CD4-positive, alpha-beta T cell (primary cell): ENCODE data around the gene FMO1. TPM values are rescaled to one million over a fixed set of nuclear protein-coding genes. Genes with fewer than 3 reads are reported as not detected.

Experiments used
- ATAC-seq: fragments of 200-7000 bp; cut with Tn5 transposase; one replicate; pipeline ENCODE4 v1.10.0; 2022; ENCODE audit warnings: mild to moderate bottlenecking; ENCODE audit not compliant: poor library complexity
- CTCF ChIA-PET: fragments of 350-600 bp; sonication (Branson Sonifier 250); formaldehyde crosslinking; loops from one replicate; lab custom pipeline; 2021; ENCODE audit warnings: antibody characterized with exemption, inconsistent platforms; lab: Charles Lee
- POLR2A ChIA-PET: fragments of 350-600 bp; sonication (Branson Sonifier 250); formaldehyde crosslinking; loops from one replicate; lab custom pipeline; 2021; ENCODE audit warnings: antibody characterized with exemption, inconsistent platforms; lab: Charles Lee
- DNase-seq, 14 experiments: peaks; one replicate each; pipeline ENCODE4 v3.0.0-alpha.2; 2013 to 2020; ENCODE audit warnings: mixed read lengths in 2 of 14
- H3K27ac ChIP-seq, 2 donors: one replicate each; pipeline versions ENCODE4 v1.5.1 to v1.7.0; 2013; ENCODE audit warnings: low read length in 2 of 2, low read depth in 1 of 2, mild to moderate bottlenecking in 1 of 2
- H3K27me3 ChIP-seq, 2 experiments: 1 replicate in 1 of 2; 2 replicates in 1 of 2; pipeline versions ENCODE4 v1.6.1 to v1.7.0; 2013; ENCODE audit warnings: low read length in 2 of 2, control low read depth in 1 of 2, mild to moderate bottlenecking in 1 of 2, moderate library complexity in 1 of 2; ENCODE audit not compliant: insufficient read depth in 2 of 2, control insufficient read depth in 1 of 2
- H3K36me3 ChIP-seq: one replicate; pipeline ENCODE4 v1.6.1; 2013; ENCODE audit warnings: low read length, control low read depth; ENCODE audit not compliant: insufficient read depth
- H3K4me1 ChIP-seq: one replicate; pipeline ENCODE4 v1.6.1; 2013; ENCODE audit warnings: low read length, control low read depth; ENCODE audit not compliant: insufficient read depth
- H3K4me3 ChIP-seq: one replicate; pipeline ENCODE4 v1.5.1; 2013; ENCODE audit warnings: mild to moderate bottlenecking, low read length, moderate library complexity
- H3K9me3 ChIP-seq, 2 experiments: 1 replicate in 1 of 2; 2 replicates in 1 of 2; pipeline versions ENCODE4 v1.6.1 to v1.7.0; 2013; ENCODE audit warnings: low read length in 2 of 2, mild to moderate bottlenecking in 2 of 2, control low read depth in 1 of 2, moderate library complexity in 1 of 2; ENCODE audit not compliant: control insufficient read depth in 1 of 2, insufficient read depth in 1 of 2
- H3K27ac Mint-ChIP-seq: one replicate; pipeline ENCODE4 v1.8.0; 2020; ENCODE audit warnings: mixed read lengths
- H3K27me3 Mint-ChIP-seq: one replicate; pipeline ENCODE4 v1.8.0; 2021; ENCODE audit warnings: mixed read lengths
- H3K36me3 Mint-ChIP-seq: one replicate; pipeline ENCODE4 v1.8.0; 2021; ENCODE audit warnings: low read depth, mixed read lengths
- H3K4me1 Mint-ChIP-seq: one replicate; pipeline ENCODE4 v1.8.0; 2021; ENCODE audit warnings: low read depth, mixed read lengths
- H3K4me3 Mint-ChIP-seq: one replicate; pipeline ENCODE4 v1.8.0; 2020; ENCODE audit warnings: mild to moderate bottlenecking, mixed read lengths
- H3K9me3 Mint-ChIP-seq: one replicate; pipeline ENCODE4 v1.8.0; 2020; ENCODE audit warnings: mixed read lengths
- intact Hi-C, 2 experiments: fragments of 100-400 bp; cut with DNase I in 1 of 2; cut with micrococcal nuclease in 1 of 2; formaldehyde crosslinking; loops; one replicate each; pipeline versions ENCODE4 v1.15.1 to v1.9.0; 2023 to 2025; cut with DNase I, micrococcal nuclease
- polyA plus RNA-seq, 2 donors: library from polyadenylated mRNA; unstranded; fragments of 120-200 nt; gene quantifications; one replicate each; pipeline ENCODE4 v1.2.1, GENCODE V29; 2013
- total RNA-seq, 174 experiments: library from RNA in 2 of 174; stranded (reverse) in 2 of 174; gene quantifications; one replicate each; pipeline ENCODE4 v1.2.3 and lab custom pipeline; 2021 to 2026
- TF ChIP-seq, protein P1 (sequence below): fragments of 200-600 bp; IDR thresholded peaks from one replicate; pipeline ENCODE4 v1.8.0; 2022; ENCODE audit warnings: antibody characterized with exemption, mild to moderate bottlenecking

FMO1 gene, protein sequence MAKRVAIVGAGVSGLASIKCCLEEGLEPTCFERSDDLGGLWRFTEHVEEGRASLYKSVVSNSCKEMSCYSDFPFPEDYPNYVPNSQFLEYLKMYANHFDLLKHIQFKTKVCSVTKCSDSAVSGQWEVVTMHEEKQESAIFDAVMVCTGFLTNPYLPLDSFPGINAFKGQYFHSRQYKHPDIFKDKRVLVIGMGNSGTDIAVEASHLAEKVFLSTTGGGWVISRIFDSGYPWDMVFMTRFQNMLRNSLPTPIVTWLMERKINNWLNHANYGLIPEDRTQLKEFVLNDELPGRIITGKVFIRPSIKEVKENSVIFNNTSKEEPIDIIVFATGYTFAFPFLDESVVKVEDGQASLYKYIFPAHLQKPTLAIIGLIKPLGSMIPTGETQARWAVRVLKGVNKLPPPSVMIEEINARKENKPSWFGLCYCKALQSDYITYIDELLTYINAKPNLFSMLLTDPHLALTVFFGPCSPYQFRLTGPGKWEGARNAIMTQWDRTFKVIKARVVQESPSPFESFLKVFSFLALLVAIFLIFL
- not detected for total RNA-seq
- not detected for polyA plus RNA-seq (2013, experiment 1 of 2)
- 0.24 TPM for polyA plus RNA-seq (2013, experiment 2 of 2)
- total RNA-seq (lab: John Stamatoyannopoulos, UW), result 0 to 0.06 (median 0) reads per million in 172 experiments

GRCh38 chr1:171248302-171248701 lies at the start of gene FMO1:
TSS of gene FMO1 (plus strand) at chr1:171248494. CDS start at chr1:171258088, 9,594 bp downstream.
- TF ChIP-seq, protein P1, sequence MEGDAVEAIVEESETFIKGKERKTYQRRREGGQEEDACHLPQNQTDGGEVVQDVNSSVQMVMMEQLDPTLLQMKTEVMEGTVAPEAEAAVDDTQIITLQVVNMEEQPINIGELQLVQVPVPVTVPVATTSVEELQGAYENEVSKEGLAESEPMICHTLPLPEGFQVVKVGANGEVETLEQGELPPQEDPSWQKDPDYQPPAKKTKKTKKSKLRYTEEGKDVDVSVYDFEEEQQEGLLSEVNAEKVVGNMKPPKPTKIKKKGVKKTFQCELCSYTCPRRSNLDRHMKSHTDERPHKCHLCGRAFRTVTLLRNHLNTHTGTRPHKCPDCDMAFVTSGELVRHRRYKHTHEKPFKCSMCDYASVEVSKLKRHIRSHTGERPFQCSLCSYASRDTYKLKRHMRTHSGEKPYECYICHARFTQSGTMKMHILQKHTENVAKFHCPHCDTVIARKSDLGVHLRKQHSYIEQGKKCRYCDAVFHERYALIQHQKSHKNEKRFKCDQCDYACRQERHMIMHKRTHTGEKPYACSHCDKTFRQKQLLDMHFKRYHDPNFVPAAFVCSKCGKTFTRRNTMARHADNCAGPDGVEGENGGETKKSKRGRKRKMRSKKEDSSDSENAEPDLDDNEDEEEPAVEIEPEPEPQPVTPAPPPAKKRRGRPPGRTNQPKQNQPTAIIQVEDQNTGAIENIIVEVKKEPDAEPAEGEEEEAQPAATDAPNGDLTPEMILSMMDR, result no peak
- Mint-ChIP-seq H3K27me3 (peaks cover 71% of the 10 kb centered on the region), H3K4me3 (no peak within 1 kb of the TSS), H3K4me1 (peaks cover 15% of the 10 kb centered on the region), H3K27ac (no peak within 1 kb of the TSS), H3K36me3 (no peaks in the 10 kb centered on the region), H3K9me3 (no peaks in the 10 kb centered on the region)
- Histone ChIP-seq H3K27ac (no peak within 1 kb of the TSS), H3K4me1 (peaks cover 12% of the 10 kb centered on the region), H3K4me3 (no peak within 1 kb of the TSS), H3K9me3 (no peaks in the 10 kb centered on the region), H3K36me3 (no peaks in the 10 kb centered on the region), H3K27me3 (peaks cover 18 to 23% of the 10 kb centered on the region in 2 experiments)
- ChIA-PET CTCF (interaction anchor here (1.0 kb wide), 1 partner anchor 65 kb away, joined by 3 read pairs; the partner anchor contains the start of gene FMO4), POLR2A (interaction anchor here (0.6 kb wide), 1 partner anchor 65 kb away, joined by 3 read pairs; the partner anchor contains the start of gene FMO4)
- DNase-seq (no peak), ATAC-seq (no peak)
- intact Hi-C loops, result no loop called here

DNA sequence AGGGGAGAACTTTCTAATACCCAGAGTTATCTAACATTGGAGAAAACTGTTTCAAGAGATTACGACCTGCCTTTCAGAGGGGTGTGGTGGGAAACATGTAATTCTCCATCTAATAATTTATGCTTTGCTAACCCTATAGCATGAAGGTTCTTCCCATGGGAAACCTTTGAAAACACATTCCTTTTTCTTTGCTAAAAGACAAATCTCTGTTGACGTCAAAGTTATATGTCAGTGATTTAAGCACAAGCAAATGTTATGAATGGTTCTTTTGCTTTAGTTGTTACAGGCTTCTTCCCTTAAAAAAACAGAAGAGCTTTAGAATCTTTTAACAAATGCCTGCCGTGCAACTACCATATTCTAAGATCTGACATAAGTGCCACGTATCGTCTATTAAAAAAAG lies 44.0 kb upstream of the FMO1 start:
- H3K4me1 Mint-ChIP-seq, result no peaks in the 10 kb centered on the region
- no peak for ATAC-seq
- H3K9me3 ChIP-seq, result no peaks in the 10 kb centered on the region
- H3K27ac Mint-ChIP-seq, result no peak overlapping the region
- H3K27ac ChIP-seq, result no peak overlapping the region
- no peak overlapping the region for H3K4me3 Mint-ChIP-seq
- ChIA-PET CTCF (no interaction called here), POLR2A (no interaction called here)
- peaks cover 2 to 6% of the 10 kb centered on the region in 2 experiments for H3K27me3 ChIP-seq
- H3K9me3 Mint-ChIP-seq, result no peaks in the 10 kb centered on the region
- no peak overlapping the region for H3K4me3 ChIP-seq
- no peaks in the 10 kb centered on the region for H3K4me1 ChIP-seq
- intact Hi-C loops, result no loop called here
- TF ChIP-seq, protein P1, result no peak
- no peak for DNase-seq
- no peaks in the 10 kb centered on the region for H3K36me3 Mint-ChIP-seq
- H3K36me3 ChIP-seq, result no peaks in the 10 kb centered on the region
- H3K27me3 Mint-ChIP-seq, result peaks cover 22% of the 10 kb centered on the region

DNA sequence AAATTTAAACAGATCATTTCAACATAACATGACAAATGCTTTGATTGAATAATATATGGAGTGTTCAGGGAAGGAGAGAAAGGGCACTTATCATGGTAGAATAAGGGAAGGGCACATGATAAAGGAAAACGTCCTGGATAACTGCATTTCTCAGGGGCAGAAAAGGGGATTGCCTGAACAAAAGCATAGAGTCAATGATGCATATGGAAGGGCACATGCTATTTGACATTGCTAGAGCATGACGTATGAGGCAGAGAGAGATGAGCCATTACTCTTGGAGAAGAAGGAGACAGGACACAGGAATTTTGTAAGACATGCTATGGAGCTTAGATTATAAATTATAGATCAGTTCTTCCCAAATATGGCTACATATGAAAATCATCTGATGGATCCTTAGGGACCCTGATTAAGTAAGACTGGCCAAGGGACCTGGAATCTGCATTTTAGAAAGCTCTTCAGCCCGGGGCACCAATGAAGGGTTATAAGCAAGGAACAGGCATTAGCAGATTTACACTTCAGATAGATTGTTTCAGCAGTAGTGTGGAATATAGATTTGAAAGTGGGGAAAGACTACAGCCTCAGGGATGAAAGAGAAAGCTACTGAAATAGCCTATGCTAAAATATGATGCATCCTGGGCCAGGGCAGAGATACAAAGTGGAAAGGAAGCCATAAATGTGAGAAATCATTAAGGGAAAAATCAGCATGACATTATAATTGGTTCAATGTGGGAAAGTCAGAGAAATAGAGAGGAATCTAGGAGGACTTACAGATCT lies 41.9 kb upstream of the FMO1 start:
- POLR2A ChIA-PET, result no interaction called here
- no peak overlapping the region for H3K4me3 ChIP-seq
- DNase-seq, result no peak
- ATAC-seq, result no peak
- CTCF ChIA-PET, result no interaction called here
- H3K36me3 ChIP-seq, result no peaks in the 10 kb centered on the region
- H3K9me3 Mint-ChIP-seq, result no peaks in the 10 kb centered on the region
- H3K4me1 Mint-ChIP-seq, result no peaks in the 10 kb centered on the region
- intact Hi-C loops, result no loop called here
- H3K4me1 ChIP-seq, result no peaks in the 10 kb centered on the region
- peaks cover 2 to 6% of the 10 kb centered on the region in 2 experiments for H3K27me3 ChIP-seq
- peaks cover 22% of the 10 kb centered on the region for H3K27me3 Mint-ChIP-seq
- no peaks in the 10 kb centered on the region for H3K9me3 ChIP-seq
- TF ChIP-seq, protein P1, result no peak
- H3K4me3 Mint-ChIP-seq, result no peak overlapping the region
- no peak overlapping the region for H3K27ac Mint-ChIP-seq
- no peak overlapping the region for H3K27ac ChIP-seq
- H3K36me3 Mint-ChIP-seq, result no peaks in the 10 kb centered on the region
